Kasumi-1 (cell line): ENCODE results near the gene ARSA.
"Not testable (repeated sequence)": the region's sequence is repeated elsewhere in the genome, so short reads cannot be mapped to it uniquely, and the experiment has no call there.

Experiments used
- DNase-seq, 2 experiments: peaks; one replicate each; lab custom pipeline; 2025; lab: John Stamatoyannopoulos, UW

Gene ARSA

DNA sequence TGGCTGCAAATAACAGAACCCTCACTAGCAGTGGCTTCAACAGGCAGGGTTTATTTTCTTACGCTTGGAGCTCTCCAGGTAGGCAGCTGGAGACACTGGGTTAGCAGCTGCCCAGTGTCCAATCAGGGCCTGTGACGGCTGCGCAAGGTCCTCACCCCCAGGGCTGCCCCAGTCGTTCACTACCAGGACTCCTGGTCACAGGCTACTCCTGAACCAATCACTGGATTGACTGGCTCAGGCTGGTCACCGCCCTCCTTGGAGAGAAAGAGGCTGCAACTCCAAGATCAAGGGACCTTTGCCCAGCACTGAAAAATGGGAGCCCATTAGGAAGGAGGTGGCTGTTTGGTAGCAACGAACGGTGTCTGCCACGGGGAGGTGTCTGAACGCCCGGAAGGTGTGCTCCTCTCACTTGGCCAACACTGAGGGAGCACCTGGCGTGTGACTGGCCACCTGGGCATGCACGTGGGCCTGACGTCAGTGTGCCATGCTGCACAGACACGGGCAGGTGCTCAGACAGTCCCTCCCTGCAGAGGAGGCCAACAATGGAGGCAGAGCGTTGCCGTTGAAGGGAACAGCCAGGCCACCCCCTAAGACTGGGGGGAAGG, 5.1 kb downstream of the ARSA start:
- DNase-seq = no peak

DNA sequence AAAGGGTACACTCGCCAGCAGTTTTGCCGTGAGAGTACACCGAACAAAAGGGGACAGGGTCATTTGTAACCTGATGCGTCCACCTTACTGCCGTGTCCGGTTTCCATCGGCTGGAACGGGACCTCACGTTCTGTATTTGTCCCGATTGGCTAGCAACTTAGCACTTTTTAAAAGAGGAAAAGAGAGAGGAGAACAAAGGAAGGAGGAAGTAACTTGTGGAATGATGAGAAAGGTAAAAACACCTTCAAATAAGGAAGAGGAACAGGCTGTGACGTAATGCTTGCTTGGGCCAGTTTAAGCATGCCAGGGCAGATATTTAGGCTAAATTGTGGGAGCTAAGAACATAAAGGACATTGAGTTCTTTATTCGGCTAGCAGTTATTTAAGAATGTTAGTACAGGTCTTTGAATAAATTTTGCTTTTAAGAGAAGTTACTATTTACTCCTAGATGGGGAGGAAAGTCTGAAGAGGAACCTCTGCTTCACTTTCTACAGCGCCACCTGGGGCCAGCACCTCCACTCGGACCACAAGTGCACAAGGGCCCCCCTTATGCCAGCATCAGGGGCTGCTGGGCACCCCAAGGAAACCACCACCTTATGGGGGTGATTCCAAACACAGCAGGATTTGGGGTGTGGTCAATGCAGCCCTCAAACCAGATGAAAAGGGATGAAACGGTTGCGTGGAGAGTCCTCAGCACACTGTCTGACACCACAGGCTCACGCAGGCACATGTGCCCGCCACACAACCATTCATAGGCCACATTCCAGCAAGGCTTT, 5.8 kb downstream of the ARSA start:
- DNase-seq = peak; percentile 22 to 31

- DNase-seq = peak; percentile 88 to 91
These were observed 6.5 kb downstream of the ARSA start for GRCh38 chr22:50621356-50621880.

DNA sequence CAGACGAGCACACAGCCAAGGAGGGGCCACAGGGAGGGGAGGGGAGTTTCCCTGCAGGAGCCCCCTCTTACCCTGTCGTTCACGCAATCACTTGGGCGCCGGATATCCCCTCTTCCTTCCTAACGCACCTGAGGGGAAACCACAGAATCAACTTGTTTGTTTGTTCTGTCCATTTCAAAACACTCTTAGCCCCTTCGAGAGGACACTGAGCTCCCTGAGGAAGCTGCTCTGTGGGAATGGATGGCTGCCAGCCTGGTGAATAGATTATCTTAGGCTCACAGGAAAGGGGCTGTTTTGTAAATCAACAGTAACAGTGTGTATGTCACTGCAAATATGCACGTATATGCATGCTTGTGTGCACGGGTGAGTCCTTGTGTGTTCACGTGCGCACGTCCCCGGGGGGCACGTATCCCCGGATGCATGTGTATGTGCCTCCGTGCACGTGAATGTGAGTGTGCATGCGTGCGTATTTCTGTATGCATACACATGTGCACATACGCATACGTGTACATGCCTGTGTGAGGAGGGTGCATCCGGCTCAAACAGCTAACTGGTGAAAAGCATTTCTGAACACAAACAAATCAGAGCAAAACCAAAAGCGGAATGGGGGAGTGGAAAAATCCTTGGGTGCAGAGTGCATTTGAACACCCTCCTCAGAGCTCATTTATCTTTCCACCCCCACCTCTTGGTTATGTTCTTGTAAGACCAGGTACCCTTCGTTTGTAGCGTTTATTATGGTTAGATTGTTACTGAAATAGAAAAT, 7.2 kb downstream of the ARSA start:
- DNase-seq = peak; percentile 66 to 85

DNA sequence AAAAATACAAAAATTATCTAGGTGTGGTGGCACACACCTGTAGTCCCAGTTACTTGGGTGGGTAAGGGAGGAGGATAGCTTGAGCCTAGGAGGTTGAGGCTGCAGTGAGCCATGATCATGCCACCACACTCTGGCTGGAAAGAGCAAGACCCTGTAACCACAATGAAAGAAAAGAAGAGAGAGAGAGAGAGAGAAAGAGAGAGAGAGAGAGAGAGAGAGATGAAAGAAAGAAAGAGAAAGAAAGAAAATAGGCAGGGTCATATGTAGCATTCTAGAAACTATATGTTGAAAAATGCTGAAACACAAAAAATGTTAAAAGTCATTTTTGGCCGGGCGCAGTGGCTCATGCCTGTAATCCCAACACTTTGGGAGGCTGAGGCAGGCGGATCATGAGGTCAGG, 13.7 kb downstream of the ARSA start:
- DNase-seq = not testable (repeated sequence)

GRCh38 chr22:50613291-50613981, 14.5 kb downstream of the ARSA start:
- DNase-seq = no peak

GRCh38 chr22:50612528-50613221, 15.3 kb downstream of the ARSA start:
- DNase-seq = no peak

- no peak for DNase-seq
These were observed 15.8 kb downstream of the ARSA start for GRCh38 chr22:50612168-50612527.

- DNase-seq = no peak
These were observed 16.5 kb downstream of the ARSA start for GRCh38 chr22:50611341-50612060.

GRCh38 chr22:50610581-50610980, 17.4 kb downstream of the ARSA start:
- DNase-seq = no peak

- no peak for DNase-seq
These were observed 17.9 kb downstream of the ARSA start for GRCh38 chr22:50610041-50610451.

DNA sequence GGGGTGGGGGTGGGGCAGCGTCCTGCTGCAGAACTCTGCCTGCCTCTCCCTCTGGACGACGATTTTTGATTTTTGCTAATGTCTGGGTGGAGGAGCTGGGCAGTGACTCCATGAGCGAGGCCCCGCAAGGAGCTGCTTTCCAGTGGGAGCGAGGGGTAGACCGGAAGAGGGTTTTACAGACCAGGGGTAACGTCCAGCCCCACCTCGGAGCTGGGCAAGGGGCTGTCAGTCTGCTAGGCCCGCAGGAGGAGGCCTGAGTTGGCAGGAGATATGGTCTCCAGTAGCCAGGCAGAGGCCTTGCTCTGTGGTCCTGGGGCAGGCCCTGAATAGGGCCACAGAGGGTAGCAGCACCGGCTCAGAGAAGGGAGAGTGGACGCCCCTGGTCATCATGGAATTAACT, 18.4 kb downstream of the ARSA start:
- no peak for DNase-seq

- DNase-seq = no peak
These were observed 19.0 kb downstream of the ARSA start for GRCh38 chr22:50608996-50609395.

DNA sequence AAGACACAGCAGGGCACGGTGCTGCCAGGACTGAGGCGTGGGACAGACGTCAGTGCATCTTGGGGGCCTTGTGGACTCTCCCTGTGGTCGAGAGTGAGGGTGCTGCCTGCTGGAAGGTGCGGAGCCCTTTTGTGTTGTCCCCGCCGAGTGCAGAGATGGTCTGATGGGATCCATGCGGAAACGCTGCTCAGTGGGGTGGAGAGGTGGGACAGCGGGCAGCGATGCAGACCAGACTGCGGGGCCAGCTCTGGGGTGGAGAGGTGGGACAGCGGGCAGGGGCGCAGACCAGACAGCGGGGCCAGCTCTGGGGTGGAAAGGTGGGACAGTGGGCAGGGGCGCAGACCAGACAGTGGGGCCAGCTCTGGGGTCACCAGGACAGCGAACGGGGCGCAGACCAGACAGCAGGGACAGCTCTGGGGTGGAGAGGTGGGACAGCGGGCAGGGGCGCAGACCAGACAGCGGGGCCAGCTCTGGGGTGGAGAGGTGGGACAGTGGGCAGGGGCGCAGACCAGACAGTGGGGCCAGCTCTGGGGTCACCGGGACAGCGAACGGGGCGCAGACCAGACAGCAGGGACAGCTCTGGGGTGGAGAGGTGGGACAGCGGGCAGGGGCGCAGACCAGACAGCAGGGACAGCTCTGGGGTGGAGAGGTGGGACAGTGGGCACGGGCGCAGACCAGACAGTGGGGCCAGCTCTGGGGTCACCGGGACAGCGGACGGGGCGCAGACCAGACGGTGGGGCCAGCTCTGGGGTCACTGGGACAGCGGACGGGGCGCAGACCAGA, 19.7 kb downstream of the ARSA start:
- not testable (repeated sequence) for DNase-seq

DNA sequence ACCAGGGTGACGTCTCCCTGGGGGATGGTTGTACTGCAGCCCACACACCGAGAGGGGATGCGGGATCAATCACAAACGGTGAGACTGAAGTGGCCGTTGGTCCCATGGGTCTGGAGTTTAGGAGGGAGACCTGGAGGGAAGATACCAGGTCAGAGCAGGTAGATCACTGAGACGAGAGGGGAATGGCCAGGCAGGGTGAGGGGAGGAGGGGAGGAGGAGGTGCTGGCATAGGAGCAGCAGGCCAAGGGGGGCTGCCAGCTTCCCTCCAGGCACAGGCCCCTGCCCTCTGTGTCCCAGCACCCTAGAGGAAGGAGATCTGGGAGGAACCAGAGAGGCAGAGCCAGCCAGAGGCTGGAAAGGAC, 20.3 kb downstream of the ARSA start:
- no peak for DNase-seq

- DNase-seq = no peak
These were observed 20.9 kb downstream of the ARSA start for GRCh38 chr22:50606946-50607658.

DNA sequence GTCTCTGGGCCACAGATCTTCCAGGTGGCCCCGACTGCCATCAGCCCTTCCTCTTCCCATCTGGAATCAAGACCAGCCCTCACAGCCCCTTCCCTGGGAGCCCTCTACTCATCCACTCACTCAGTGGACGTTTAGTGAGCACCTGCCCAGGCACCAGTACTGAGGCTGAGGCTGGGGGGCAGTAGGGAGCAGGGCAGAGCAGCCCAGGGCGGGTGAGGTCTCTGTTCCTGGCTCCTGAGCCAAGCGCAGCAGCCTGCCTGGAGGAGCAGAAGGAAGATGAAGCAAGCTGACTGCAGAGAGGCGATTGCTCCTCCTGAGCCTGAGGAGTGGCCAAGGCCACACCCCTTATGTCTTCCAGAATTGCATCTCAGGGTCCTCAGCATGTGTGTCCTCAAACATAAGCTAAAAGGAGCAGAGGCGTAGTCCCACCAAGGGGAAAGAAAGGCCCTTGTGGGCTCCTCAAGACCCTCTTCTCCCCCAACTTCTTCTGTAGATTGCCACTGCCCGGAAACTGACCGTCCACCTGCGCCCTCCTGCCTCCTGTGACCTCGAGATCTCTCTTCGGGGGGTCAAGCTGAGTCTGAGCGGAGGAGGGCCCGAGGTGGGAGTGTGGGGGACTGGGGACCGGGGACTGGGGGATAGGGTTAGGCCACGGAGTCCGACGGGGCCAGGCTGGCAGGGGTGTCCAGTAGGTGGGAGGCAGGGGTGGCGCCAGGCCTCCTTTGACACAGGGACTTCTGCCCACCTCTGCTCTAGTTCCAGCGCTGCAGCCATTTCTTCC, 21.6 kb downstream of the ARSA start:
- no peak for DNase-seq

- no peak for DNase-seq
These were observed 22.3 kb downstream of the ARSA start for GRCh38 chr22:50605613-50606074.
